GM18498 (cell line): ENCODE measurements around the gene EIF4G3.
"Not testable (repeated sequence)": the region's sequence is repeated elsewhere in the genome, so short reads cannot be mapped to it uniquely, and the experiment has no call there.

Source experiments
- ATAC-seq: cut with Tn5 transposase; IDR thresholded peaks from one replicate; pipeline ENCODE4 v1.9.1; 2021; ENCODE audit warnings: mild to moderate bottlenecking, moderate library complexity; ENCODE audit not compliant: unreplicated experiment

Gene EIF4G3

GRCh38 chr1:21114431-21114830 is 62.3 kb downstream of the EIF4G3 start:
- ATAC-seq: no peak

GRCh38 chr1:21110163-21110562 is 66.5 kb downstream of the EIF4G3 start:
- no peak for ATAC-seq

DNA sequence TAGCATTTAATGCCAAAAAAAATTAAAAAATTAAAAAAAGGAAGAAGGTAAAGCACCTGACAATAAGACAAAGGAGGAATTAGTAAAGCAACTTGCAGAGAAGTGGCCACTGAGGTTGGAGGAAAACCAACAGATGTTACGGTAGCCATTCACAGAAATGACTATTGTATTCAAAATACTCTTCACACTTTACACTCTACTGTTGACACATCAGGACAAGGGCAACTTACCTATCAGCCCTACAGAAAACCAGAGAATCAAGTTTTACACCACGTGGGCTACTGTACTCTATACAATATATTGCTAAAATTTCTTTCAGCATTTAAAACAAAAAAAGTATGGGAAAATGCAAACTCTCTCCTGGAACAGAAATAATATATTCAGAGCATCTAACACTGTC is 70.0 kb downstream of the EIF4G3 start:
- ATAC-seq: no peak

GRCh38 chr1:21106238-21106637 is 70.5 kb downstream of the EIF4G3 start:
- ATAC-seq: no peak

DNA sequence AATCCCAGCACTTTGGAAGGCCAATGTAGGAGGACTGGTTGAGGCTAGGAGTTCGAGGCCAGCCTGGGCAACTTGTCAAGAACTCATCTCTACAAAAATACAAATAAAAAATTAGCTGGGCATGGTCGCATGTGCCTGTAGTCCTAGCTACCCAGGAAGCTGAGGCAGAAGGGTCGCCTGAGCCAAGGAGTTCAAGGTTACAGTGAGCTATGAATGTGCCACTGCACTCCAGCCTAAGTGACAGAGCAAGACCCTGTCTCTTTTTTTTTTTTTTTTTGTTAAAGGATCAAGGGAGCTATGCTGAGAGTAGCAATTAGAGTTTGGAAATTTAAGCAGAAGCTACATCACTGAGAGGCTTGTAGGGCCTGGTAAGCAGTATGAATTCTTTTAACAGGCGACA is 70.9 kb downstream of the EIF4G3 start:
- ATAC-seq: no peak

DNA sequence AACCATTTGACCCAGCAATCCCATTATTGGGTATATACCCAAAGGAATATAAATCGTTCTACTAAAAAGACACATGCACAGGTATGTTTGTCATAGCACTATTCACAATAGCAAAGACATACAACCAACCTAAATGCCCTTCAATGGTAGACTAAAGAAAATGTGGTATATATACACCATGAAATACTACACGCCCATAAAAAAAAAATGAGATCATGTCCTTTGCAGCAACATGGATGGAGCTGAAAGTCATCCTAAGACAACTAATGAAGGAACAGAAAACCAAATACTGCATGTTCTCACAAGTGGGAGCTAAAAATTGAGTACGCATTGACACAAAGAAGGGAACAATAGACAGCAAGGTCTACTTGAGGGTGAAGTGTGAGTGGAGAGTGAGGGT is 72.0 kb downstream of the EIF4G3 start:
- no peak for ATAC-seq

DNA sequence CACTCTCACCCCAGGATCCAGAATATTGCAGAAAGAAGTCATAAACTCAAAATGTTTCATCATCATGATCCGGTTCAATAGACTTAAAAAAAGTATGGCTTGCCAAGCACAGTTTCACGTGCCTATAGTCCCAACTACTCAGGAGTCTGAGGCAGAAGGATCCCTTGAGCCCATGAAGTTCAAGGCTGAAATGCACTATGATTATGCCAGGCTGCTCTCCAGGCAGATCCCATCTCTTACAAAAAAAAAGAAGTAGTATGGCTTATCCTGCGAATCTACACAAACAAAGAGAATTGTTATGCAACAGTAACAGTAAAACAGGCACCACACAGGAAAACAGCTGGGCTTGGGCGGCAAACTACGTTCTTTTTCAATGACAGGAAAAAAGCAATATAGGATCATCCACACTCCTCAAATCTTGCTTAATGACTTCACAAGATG is 76.2 kb downstream of the EIF4G3 start:
- no peak for ATAC-seq

DNA sequence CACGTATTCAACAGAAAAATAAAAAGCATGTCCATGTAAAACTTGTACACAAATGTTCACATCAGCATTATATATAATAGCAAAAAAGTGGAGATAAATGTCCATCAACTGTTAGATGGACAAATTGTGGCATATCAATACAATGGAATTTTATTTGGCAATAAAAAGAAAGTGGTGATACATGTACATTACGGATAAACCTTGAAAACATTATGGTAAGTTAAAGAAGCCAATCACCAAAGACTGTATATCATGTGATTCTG is 76.9 kb downstream of the EIF4G3 start:
- no peak for ATAC-seq

DNA sequence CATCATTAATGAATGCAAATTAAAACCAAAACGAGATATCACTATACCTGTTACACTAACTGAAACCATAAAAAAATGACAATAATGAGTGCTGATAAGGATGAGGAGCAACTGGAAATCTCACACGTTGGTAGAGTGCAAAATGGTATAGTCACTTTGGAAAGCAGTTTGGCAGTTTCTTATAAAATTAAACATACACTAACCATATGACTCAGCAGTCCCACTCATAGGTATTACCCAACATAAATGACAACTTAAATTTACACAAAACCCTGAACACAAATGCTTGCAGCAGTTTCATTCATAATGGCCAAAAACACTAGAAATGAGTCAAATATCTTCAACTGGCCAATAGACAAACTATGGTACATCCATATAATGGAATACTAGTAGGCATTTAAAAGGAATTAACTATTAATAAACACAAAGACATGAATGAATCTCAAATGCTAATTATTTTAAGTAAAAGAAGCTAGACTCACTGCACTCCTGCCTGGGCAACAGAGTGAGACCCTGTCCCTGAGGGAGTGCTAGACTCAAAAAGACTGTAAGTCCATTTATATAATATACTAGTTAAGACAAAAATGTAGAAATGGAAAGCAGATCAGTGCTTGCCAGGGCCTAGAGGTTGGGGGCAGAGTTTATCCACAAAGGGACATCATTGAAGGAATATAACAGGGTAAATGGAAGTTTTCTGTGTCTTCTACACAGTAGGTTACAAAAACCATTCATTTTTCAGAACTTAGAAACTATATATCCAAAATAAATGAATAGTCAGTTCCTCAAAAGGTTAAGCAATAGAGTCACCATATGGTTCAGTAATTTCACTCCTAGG is 77.4 kb downstream of the EIF4G3 start:
- no peak for ATAC-seq

- no peak for ATAC-seq
Observed at GRCh38 chr1:21098186-21098915, 78.3 kb downstream of the EIF4G3 start.

- no peak for ATAC-seq
Observed at GRCh38 chr1:21097729-21098128, 79.0 kb downstream of the EIF4G3 start.

- no peak for ATAC-seq
Observed at GRCh38 chr1:21095976-21096375, 80.7 kb downstream of the EIF4G3 start.

- ATAC-seq: not testable (repeated sequence)
Observed at GRCh38 chr1:21094282-21094681, 82.4 kb downstream of the EIF4G3 start.

DNA sequence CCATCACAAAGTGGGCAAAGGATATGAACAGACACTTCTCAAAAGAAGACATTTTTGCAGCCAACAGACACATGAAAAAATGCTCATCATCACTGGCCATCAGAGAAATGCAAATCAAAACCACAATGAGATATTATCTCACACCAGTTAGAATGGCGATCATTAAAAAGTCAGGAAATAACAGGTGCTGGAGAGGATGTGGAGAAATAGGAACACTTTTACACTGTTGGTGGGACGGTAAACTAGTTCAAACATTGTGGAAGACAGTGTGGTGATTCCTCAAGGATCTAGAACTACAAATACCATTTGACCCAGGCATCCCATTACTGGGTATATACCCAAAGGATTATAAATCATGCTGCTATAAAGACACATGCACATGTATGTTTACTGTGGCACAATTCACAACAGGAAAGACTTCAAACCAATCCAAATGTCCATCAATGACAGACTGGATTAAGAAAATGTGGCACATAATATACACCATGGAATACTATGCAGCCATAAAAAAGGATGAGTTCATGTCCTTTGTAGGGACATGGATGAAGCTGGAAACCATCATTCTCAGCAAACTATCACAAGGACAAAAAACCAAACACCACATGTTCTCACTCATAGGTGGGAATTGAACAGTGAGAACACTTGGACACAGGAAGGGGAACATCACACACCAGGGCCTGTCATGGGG is 83.3 kb downstream of the EIF4G3 start:
- not testable (repeated sequence) for ATAC-seq

- ATAC-seq: not testable (repeated sequence)
Observed at GRCh38 chr1:21092545-21092944, 84.2 kb downstream of the EIF4G3 start.

DNA sequence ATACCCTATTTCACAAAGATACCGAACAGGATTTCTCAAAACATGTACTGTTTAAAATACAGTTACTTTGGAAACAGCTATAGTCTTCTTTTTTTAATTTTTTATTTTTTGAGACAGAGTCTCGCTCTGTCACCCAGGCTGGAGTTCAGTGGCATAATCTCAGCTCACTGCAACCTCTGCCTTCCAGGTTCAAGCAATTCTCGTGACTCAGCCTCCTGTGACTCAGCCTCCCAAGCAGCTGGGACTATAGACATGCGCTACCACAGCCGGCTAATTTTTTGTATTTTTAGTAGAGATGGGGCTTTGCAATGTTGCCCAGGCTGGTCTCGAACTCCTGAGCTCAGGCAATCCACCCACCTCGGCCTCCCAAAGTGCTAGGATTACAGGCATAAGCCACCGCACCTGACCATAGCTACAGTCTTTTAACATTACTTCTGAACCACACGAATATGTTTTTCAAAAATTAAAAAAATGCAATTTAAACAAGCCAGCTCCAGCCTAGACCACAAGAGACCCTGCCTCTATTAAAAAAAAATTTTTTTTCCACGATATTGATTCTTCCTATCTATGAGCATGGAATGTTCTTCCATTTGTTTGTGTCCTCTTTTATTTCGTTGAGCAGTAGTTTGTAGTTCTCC is 85.5 kb downstream of the EIF4G3 start:
- not testable (repeated sequence) for ATAC-seq

DNA sequence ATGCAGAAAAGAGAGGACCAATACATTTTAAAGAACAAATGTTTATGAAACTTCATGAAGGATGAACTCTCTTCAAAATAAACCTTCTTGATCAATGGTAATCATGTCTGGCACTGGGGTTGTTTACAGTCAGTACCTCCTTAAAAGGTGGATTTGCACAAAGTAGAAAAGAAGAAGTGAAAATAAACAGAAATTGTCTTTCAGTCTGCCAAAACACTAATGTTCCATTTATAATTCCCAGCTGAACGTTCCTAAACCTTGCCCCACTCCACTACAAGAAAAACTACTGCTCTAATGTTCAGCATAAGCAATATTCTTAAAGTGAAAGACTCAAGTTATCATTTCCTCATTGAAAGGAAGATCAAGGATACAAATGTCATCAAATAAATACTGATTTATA is 86.2 kb downstream of the EIF4G3 start:
- ATAC-seq: no peak

DNA sequence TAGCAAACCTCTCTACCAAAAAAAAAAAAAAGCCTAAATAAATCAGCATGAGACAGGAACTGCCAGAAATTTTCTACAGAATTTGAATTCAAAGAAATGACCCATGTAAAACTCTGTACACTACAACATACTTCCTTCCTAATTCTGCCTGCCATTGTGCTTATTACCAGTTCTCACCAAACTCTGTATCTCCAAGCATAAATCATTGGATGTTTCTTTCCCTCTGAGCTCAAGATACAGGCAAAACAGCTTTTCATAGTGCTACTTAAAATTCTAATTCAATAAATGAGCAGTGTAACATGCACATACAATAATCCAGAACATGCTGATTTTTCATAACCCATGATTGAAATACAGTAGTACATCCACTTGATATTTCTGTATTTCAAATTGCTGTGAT is 87.0 kb downstream of the EIF4G3 start:
- ATAC-seq: no peak

- ATAC-seq: no peak
Observed at GRCh38 chr1:21089299-21089698, 87.4 kb downstream of the EIF4G3 start.

DNA sequence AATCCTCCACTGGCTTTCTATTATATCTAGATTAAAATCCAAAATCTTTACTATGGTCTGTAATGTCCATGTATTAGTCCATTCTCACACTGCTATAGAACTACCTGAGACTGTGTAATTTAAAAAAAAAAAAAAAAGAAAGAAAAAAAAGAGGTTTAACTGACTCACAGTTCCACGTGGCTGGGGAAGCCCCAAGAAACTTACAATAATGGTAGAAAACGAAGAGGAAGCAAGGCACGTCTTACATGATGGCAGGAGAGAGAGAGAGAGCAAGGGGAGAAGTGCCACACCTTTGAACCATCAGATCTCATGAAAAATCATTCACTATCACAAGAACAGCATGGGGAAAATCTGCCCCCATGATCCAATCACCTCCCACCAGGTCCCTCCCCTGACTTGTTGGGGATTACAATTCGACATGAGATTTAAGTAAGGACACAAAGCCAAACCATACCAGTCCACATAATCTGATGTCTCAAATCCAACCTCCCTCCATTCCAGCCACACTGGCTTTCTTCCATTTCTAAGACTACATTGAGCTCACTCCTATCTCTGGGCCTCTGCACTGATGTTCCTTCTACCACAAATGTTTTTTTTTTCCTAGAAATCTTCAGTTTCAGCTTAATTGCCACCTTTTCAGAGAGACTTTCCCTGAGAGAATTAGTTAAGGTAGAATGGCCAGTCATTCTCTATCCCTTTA is 92.4 kb downstream of the EIF4G3 start:
- ATAC-seq: no peak

DNA sequence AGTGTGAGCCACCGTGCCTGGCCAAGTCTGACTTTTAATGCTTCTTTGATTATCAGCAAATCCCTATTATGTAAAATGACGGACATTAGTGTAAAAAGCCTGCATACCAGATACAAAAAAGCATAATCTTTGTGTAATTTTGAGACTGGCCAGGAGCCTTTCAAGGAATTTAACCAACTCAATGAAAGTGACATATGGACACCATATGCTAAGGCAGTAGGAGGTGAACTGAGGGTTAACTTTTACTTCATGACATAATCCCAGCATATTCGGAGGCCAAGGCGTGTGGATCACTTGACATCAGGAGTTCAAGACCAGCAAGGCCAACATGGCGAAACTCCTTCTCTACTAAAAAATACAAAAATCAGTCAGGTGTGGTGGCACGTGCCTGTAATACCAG is 94.6 kb downstream of the EIF4G3 start:
- no peak for ATAC-seq
